Kasumi-1 (cell line): ENCODE results near the gene PRSS21.

ENCODE experiments used
- DNase-seq, 2 experiments: peaks; one replicate each; lab custom pipeline; 2025; lab: John Stamatoyannopoulos, UW

The PRSS21 gene

GRCh38 chr16:2806286-2806685 is 10.8 kb upstream of the PRSS21 start:
- no peak for DNase-seq

GRCh38 chr16:2808181-2808580 is 8.9 kb upstream of the PRSS21 start:
- no peak for DNase-seq

GRCh38 chr16:2809149-2809760 is 7.8 kb upstream of the PRSS21 start:
- no peak for DNase-seq

GRCh38 chr16:2810651-2811050 is 6.4 kb upstream of the PRSS21 start:
- DNase-seq = no peak

GRCh38 chr16:2811703-2812471 is 5.2 kb upstream of the PRSS21 start:
- no peak for DNase-seq

- no peak for DNase-seq
Measured at GRCh38 chr16:2813771-2814221, 3.2 kb upstream of the PRSS21 start.

GRCh38 chr16:2814551-2815298 is 2.3 kb upstream of the PRSS21 start:
- DNase-seq = no peak

- DNase-seq = no peak
Measured at GRCh38 chr16:2815299-2815771, 1.7 kb upstream of the PRSS21 start.

- DNase-seq = no peak
Measured at GRCh38 chr16:2817340-2818271, 569 bp downstream of the PRSS21 start.

GRCh38 chr16:2818272-2818876 is 1.3 kb downstream of the PRSS21 start:
- no peak for DNase-seq

GRCh38 chr16:2819179-2819938 is 2.3 kb downstream of the PRSS21 start:
- no peak for DNase-seq

GRCh38 chr16:2819939-2820835 is 3.1 kb downstream of the PRSS21 start:
- no peak for DNase-seq

GRCh38 chr16:2820836-2821486 is 3.9 kb downstream of the PRSS21 start:
- DNase-seq = no peak

- no peak for DNase-seq
Measured at GRCh38 chr16:2821487-2822157, 4.6 kb downstream of the PRSS21 start.

- DNase-seq = no peak
Measured at GRCh38 chr16:2822158-2822495, 5.1 kb downstream of the PRSS21 start.

GRCh38 chr16:2822496-2822895 is 5.5 kb downstream of the PRSS21 start:
- DNase-seq = no peak

GRCh38 chr16:2824626-2825025 is 7.6 kb downstream of the PRSS21 start:
- no peak for DNase-seq

GRCh38 chr16:2825049-2825742 is 8.2 kb downstream of the PRSS21 start:
- no peak for DNase-seq
